ENCODE results near the gene STIMATE. TPM values are rescaled to one million over a fixed set of nuclear protein-coding genes. Genes with fewer than 3 reads are reported as not detected.

Gene STIMATE
- total RNA-seq, 1 donor from 2014 or later = 8.7 TPM

DNA sequence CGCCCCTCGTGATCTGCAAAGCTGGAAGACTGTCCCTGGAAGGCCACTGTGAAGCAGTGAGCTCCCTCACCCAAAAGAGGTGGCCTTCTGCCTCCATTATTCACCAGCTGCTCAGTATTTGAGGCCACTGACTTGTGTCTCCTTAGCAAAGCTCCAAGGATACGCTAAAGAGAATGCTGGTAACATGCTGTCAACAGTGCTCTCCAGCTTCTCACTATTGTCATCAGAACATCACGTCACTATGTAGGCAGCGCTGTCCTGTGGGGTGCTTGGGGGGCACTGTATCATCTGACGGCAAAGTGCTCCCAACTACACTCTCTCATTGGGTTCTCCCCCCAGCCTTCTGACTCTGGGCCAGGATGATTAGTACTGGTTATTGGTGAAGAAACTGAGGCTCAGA is 81.1 kb downstream of the STIMATE start:
- DNase-seq = no peak

DNA sequence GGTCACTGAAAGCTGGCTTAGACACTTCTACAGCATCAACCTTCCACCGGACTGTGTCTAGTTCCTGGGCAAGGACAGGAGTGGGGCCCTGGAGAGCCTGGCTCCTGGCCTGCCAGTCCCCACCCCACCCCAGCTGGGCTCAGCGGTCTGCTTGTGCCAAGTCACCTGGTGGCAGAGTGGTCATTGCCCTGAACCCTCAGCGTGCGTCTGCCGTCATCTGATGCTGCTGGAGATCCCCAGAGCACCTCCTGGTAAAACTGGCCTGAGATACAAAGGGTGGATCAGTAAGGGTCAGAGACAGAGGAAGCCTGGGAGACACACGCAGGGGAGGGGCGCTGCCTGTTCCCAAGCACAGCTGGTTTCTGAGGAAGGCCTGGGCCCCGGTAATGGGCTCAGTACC is 83.5 kb downstream of the STIMATE start:
- DNase-seq = no peak

GRCh38 chr3:52811452-52812011 is 85.8 kb downstream of the STIMATE start:
- DNase-seq = no peak

DNA sequence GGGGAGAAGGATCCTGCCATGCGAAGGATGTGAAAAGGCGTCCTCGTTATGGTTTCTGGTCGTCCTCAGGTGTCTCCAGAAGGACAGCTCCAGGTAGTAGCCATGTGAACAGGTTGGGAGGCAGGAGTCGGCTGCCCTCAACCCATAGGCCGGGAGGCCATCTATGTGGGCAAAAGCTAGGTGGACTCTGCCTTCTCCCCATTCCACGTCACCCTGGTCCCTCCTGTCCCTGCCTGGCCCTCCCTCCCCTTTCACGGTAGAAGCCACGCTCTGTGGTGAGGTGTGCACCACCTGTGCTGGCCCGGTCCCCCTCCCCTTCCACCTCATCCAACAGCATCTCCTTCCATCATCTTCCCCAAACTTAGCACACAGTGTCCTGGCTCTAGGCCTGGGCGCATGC is 86.4 kb downstream of the STIMATE start:
- no peak for DNase-seq

GRCh38 chr3:52809662-52810377 is 87.5 kb downstream of the STIMATE start:
- no peak for DNase-seq

DNA sequence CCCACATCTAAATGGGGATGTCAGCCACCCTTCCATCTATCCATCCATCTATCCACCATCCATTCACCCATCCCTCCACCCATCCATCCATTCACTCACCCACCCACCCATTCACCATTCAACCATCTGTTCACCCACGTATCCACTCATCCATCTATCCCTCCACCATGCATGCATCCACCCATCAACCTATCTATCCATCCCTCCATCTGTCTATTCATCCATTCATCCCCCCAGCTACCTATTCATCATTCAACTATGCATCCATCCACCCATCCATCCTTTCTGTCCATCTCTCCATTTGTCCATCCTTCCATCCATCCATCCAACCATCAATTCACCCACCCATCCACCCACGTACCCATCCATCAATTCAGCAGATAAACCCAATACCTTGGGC is 88.2 kb downstream of the STIMATE start:
- no peak for DNase-seq

GRCh38 chr3:52805270-52806039 is 91.9 kb downstream of the STIMATE start:
- DNase-seq = no peak

GRCh38 chr3:52801839-52802238 is 95.5 kb downstream of the STIMATE start:
- no peak for DNase-seq

- no peak for DNase-seq
Measured at GRCh38 chr3:52800079-52800478, 97.3 kb downstream of the STIMATE start.

DNA sequence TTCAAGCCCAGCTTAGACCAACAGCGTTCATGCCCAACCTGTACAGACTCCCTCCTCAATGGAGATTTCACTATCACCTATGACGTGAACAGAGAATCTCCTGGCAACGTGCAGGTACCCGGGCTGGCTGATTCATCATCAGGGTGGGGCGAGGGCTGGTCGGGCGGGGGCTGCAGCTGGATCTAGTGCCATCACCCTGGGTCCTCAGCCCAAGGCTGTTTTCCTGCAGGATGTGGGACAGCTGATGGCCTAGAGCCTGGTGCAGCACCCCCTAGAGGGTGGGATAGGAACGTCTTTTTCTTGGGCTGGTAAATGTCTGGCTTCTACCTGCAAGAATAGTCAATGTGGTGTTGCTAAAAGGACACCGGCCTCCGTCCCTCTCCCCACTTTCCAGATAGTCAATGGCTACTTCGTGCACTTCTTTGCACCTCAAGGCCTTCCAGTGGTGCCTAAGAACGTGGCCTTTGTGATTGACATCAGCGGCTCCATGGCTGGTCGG is 98.3 kb downstream of the STIMATE start:
- no peak for DNase-seq

DNA sequence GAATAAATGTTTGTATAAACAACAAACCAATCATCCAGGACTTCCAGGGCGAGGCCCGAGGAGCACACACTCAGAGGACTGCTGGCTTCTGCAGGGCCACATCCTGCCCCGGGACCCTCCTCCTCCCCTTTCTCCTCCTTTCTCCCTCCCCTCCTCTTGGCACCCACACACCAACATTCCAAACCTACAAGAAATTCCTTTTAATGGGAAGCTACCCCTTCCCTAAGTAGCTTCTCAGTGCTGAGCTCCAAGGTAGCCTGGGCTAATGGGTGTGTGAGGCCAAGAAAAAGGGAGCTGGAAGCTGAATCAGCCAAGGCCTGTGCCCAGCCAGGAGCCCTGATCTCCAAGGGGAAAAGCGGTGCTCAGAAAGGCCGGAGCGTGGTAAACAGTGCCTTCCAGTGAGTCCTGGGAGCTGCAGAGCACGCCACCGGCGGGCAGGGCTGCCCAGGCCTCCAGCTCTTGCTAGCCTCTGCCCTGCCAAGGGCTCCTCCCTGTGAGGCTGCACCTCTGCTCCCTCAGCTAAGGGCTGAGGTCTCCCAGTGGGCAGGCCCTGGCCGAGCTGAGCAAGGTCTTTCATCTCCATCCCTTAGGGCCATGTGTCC is 98.9 kb downstream of the STIMATE start:
- DNase-seq = no peak

GRCh38 chr3:52796411-52796810 is 100.9 kb downstream of the STIMATE start:
- DNase-seq = no peak

DNA sequence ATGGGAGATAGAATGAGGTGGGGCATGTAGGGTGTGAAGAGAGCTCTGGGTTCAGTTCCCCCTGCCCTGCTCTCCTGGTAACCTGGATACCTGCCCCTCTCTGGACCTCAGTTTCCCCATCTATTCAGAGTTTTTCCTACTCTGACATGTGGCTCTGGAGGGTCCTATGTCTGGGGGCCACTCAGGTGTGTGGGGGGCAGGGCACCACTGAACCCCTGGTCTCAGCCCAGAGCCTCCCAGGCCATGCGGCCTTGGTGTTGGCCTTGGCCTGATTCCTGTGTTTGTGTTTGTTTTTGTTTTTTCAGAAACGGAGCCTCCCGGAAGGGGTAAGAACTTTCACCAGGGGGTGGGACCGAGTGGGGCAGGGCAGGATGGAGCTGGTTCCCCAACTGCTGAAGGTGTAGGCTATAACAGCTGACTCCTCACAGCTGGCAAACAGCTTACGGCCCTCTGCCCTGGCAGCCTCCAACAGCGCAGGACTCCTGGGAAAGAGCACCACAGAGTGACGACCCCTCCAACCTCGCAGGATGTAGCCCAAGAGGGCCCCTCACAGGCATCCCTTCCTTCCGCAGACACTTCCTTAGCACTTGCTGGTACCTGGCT is 101.9 kb downstream of the STIMATE start:
- no peak for DNase-seq

GRCh38 chr3:52794612-52795099 is 102.7 kb downstream of the STIMATE start, which contains the start of gene ITIH3:
Gene ITIH3, plus strand, starts transcription at chr3:52794796. Its CDS starts 8 bp downstream, at chr3:52794804.
- DNase-seq = no peak

DNA sequence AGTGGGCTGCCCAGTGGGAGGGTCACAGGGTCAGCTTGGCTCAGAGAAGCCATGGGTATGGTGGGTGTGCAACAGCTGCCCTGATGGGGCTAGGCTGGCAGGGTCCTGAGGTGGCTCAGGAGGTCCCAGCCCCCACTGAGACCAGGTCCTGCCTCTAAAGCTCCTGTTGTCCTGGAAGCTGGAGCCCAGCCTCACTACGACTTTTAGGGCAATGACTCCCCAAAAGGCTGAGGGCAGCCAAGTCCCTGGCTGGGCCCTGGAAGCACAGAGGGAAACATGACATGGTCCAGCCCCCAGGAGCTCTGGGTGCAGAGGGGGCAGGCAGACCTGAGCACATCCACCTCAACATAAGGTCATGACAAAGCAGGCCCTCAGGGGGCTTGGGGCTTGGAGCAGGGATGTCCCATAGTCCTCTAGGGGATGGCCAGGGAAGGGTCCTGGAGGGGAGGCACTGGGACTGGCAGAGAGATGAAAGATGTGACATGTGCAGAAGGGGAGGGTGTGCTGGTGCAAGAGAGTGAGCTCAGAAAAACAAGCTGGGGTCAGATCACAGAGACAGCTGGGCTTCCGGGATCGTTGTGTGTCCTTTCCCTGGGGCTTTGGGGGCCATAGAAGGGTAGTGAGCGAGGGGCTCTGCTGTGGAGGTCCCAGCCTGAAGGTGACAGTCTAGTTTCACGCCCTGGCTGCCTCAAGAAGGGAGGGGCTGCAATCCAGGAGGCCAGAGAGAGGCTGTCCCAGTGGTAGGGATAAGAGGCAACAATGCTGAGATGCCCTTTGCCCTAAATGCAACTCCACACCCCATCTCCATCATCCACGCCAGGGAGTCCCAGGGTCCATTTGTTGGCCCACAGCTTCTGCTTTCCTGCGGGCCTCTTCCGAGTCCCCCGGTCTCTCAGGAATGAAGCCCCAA is 103.4 kb downstream of the STIMATE start:
- no peak for DNase-seq

- DNase-seq = no peak
Measured at GRCh38 chr3:52792961-52793695, 104.2 kb downstream of the STIMATE start.

DNA sequence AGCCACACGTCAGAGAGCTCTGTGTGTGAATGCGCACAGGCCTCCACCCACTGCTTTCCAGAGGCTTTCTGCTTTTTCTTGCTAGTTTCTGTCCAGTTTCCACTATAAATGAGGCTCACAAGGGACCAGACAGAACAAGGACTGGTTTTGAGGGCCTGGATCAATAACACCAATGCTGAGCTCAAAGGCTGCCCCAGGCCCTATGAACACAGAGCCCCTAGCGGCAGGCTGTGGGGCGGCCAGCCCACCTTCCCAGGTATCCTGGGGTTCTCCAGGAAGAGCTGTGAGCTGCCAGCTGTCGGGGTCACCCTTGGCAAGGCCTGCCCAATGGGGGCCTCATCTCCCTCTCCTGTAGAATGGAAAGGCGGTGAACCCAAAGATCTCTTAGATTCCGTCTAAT is 104.9 kb downstream of the STIMATE start:
- no peak for DNase-seq

DNA sequence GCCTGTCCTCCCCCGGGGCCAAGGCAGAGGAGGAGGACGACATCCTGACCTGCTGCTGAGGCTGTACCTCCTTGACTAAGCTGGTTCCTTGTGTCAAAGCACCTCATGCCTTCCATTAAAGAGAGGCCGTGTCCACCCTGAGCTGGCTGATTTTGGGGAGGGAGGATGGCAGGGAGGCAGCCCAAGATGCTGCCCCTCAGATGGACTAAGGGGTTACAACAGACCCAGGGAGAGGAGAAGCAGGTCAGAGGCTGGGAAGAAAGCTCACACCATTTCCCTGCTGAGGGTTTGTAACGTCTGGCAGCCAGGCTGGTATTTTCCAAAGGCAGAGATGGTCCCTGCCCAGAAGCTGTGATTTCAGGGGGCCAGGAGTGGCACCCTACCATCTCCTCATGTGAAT is 105.4 kb downstream of the STIMATE start:
- no peak for DNase-seq

DNA sequence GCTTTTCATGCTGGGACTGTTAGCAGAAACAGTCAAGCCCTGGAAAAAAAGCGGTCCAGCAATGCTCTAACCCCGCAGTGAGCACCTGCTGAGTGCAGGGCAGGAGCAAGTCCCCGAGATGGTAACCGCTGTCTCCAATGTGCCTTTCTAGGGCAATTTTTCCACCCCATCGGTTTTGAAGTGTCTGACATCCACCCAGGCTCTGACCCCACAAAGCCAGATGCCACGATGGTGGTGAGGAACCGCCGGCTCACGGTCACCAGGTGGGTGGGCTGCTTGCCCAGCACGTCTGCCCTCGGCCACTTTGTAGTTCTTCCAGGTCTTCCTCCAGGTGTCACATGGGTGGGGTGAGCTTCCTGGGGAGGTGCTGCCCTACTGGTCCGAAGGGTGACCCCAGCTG is 106.0 kb downstream of the STIMATE start:
- DNase-seq = no peak

GRCh38 chr3:52790741-52791140 is 106.6 kb downstream of the STIMATE start:
- no peak for DNase-seq
